K562 (cell line): ENCODE results near the gene RSPH3. TPM values are rescaled to one million over a fixed set of nuclear protein-coding genes. Genes with fewer than 3 reads are reported as not detected.
A peak's percentile ranks its signal among the peaks of the same experiment; 100 is the strongest.

ENCODE experiments used
- FOXK1 ChIP-seq: sonication (generic); formaldehyde crosslinking; IDR thresholded peaks from 2 replicates; pipeline ENCODE4 v1.8.0; 2022; ENCODE audit warnings: missing genetic modification reagents, mild to moderate bottlenecking, borderline replicate concordance
- GTF2E2 ChIP-seq: fragments of 200-800 bp; sonication (Bioruptor generic); IDR thresholded peaks from 2 replicates; pipeline ENCODE4 v1.6.1; 2016; ENCODE audit warnings: missing genetic modification characterization, missing compliant biosample characterization
- JUN ChIP-seq, 2 experiments: sonication (generic) in 1 of 2; formaldehyde crosslinking in 1 of 2; IDR thresholded peaks; 2 replicates each; pipeline versions ENCODE4 v1.6.1 to v1.8.0; 2012 to 2022; ENCODE audit warnings: borderline replicate concordance in 2 of 2, mild to moderate bottlenecking in 2 of 2, improper control_type of control experiment in 1 of 2, low read depth in 1 of 2, low read length in 1 of 2, missing genetic modification reagents in 1 of 2
- LARP7 ChIP-seq: fragments of 450-650 bp; IDR thresholded peaks from 2 replicates; pipeline ENCODE4 v1.6.1; 2016
- MIER1 ChIP-seq: fragments of 450-650 bp; IDR thresholded peaks from 2 replicates; pipeline ENCODE4 v1.6.1; 2016; ENCODE audit warnings: antibody characterized with exemption, mild to moderate bottlenecking, low read depth
- MYNN ChIP-seq, 2 experiments: sonication (generic); formaldehyde crosslinking in 1 of 2; IDR thresholded peaks; 2 replicates each; pipeline versions ENCODE4 v1.5.0 to v1.6.1; 2016 to 2020; ENCODE audit warnings: antibody characterized with exemption in 1 of 2, missing genetic modification reagents in 1 of 2
- SMC3 ChIP-seq: conservative IDR thresholded peaks from 2 replicates; pipeline ENCODE4 v1.6.1; 2011; ENCODE audit warnings: low read depth, low read length, improper control_type of control experiment; ENCODE audit not compliant: insufficient read depth
- SPI1 ChIP-seq: IDR thresholded peaks from 2 replicates; pipeline ENCODE4 v1.6.1; 2011; ENCODE audit warnings: low read depth, low read length, control low read depth, borderline replicate concordance
- TEAD4 ChIP-seq, 2 experiments: sonication (generic) in 1 of 2; formaldehyde crosslinking in 1 of 2; IDR thresholded peaks; 2 replicates each; pipeline versions ENCODE4 v1.6.1 to v1.8.0; 2012 to 2022; ENCODE audit warnings: borderline replicate concordance in 1 of 2, inconsistent platforms in 1 of 2, low read length in 1 of 2, mild to moderate bottlenecking in 1 of 2, missing genetic modification reagents in 1 of 2
- ZFP91 ChIP-seq: sonication (generic); formaldehyde crosslinking; IDR thresholded peaks from 2 replicates; pipeline ENCODE4 v1.8.0; 2022; ENCODE audit warnings: mild to moderate bottlenecking, missing genetic modification reagents
- ZNF124 ChIP-seq: sonication (generic); formaldehyde crosslinking; IDR thresholded peaks from 2 replicates; pipeline ENCODE4 v1.8.1; 2022; ENCODE audit warnings: missing genetic modification reagents
- ZNF561 ChIP-seq: fragments of 450-650 bp; formaldehyde crosslinking; conservative IDR thresholded peaks from 2 replicates; pipeline ENCODE4 v1.4.0; 2020; ENCODE audit warnings: mild to moderate bottlenecking, moderate library complexity
- ZNF583 ChIP-seq: fragments of 250-450 bp; sonication (Bioruptor Pico); IDR thresholded peaks from 2 replicates; pipeline ENCODE4 v1.4.0; 2020
- ZNF780A ChIP-seq: fragments of 250-450 bp; sonication (Bioruptor Pico); IDR thresholded peaks from 2 replicates; pipeline ENCODE4 v1.5.0; 2021; ENCODE audit warnings: mild to moderate bottlenecking
- polyA plus RNA-seq, 8 experiments: library from polyadenylated mRNA; depleted of rRNA in 4 of 8; stranded (reverse) in 5 of 8; unstranded in 3 of 8; fragments of >200 nt; fragmentation: Nextera tagmentation in 2 of 8; fragmentation: Illumina TruSeq in 1 of 8; extraction: Ambion mirVana in 2 of 8; extraction: Trizol in 1 of 8; gene quantifications; 2 replicates each; pipeline versions ENCODE4 v1.2.1 to v1.2.3, GENCODE V29; 2011 to 2014; ENCODE audit warnings: inconsistent platforms in 1 of 8, missing spikeins in 1 of 8
- total RNA-seq, 7 experiments: library from RNA; depleted of rRNA in 6 of 7; stranded (reverse); fragments of >200 nt in 6 of 7; fragmentation: Illumina TruSeq in 2 of 7; extraction: Trizol in 2 of 7; gene quantifications; 2 replicates each; pipeline versions ENCODE4 v1.2.1 to v1.2.3, GENCODE V29; 2011 to 2021; ENCODE audit warnings: low replicate concordance in 1 of 7

RSPH3 gene
- total and polyA plus RNA-seq, 9 of the 15 experiments (the other 6 are each of a cell fraction or from before 2014, with no cell fraction given): 0.52 to 2.9 (median 1.5) TPM

GRCh38 chr6:158999154-158999665 is 792 bp downstream of the RSPH3 start (continued):
- TF ChIP-seq JUN (IDR thresholded peaks at IDR 0.05; ENCODE audit: borderline replicate concordance, low read depth, low read length): no peak
- peak; percentile 75; the same call in 1 of the 2 replicates for TF ChIP-seq JUN (CRISPR knock-in tag; IDR thresholded peaks at IDR 0.05; ENCODE audit: borderline replicate concordance)
- peak; percentile 30; the same call in 1 of the 2 replicates for TF ChIP-seq MYNN (IDR thresholded peaks at IDR 0.05)
- TF ChIP-seq MYNN (CRISPR knock-in tag; IDR thresholded peaks at IDR 0.05): no peak
- TF ChIP-seq ZNF583 (CRISPR knock-in tag): 0 out of 2 replicates have a peak, but pooled peaks have one; percentile 36
- TF ChIP-seq LARP7: 0 out of 2 replicates have a peak, but pooled peaks have one; percentile 19
- 0 out of 2 replicates have a peak, but pooled peaks have one; percentile 11 for TF ChIP-seq SMC3
- no peak; the same call in 1 of the 2 replicates for TF ChIP-seq FOXK1
- 0 out of 2 replicates have a peak, but pooled peaks have one; percentile 41 for TF ChIP-seq ZNF124
- no peak for TF ChIP-seq TEAD4 (IDR thresholded peaks at IDR 0.05; ENCODE audit: low read length)
- peak; percentile 75 for TF ChIP-seq TEAD4 (CRISPR knock-in tag; IDR thresholded peaks at IDR 0.05; ENCODE audit: borderline replicate concordance)
- 0 out of 2 replicates have a peak, but pooled peaks have one; percentile 50 for TF ChIP-seq MIER1
- 0 out of 2 replicates have a peak, but pooled peaks have one; percentile 3 for TF ChIP-seq GTF2E2
- TF ChIP-seq SPI1: no peak
- no peak for TF ChIP-seq ZNF561 (CRISPR knock-in tag)
- TF ChIP-seq ZFP91: no peak
- TF ChIP-seq ZNF780A (CRISPR knock-in tag): no peak
